Measurements from ENCODE around the gene PAPOLG. TPM values are rescaled to one million over a fixed set of nuclear protein-coding genes. Genes with fewer than 3 reads are reported as not detected.

PAPOLG gene
- total and polyA plus RNA-seq, 2 of the 13 experiments (the other 11 are each of a cell fraction or from before 2014, with no cell fraction given) = 10.1 to 10.4 TPM

DNA sequence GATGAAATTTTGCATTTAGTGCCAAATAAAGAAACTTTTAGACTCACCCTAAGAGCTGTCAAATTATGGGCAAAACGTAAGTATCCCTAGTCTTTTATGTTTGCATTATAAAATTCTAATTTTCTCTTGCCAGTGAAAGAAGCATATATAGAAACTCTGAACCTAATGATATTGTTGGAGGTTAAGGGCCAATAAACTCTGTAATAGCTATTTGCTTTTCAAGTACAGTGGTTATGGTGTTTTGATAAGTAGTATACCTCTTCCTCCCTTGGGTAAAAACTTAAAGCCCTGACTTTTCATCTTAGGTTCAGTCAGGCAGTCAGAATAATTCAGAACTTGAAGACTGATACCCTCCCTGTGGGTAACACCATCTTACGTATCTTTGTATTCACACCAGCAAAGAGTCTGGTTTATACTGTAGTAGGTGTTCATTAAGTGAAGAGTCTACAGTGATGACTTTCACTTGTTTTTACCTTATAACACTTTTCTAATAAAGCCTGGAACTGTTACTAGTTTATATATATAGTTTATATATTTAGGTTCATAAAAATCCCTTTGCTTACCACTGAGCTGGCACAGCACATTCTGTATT is 19.1 kb downstream of the PAPOLG start:
- in situ Hi-C loops (cut with HindIII; ENCODE audit: extremely low pct_ligation_motif_present, low pct_unique_long_range_greater_than_20kb) = no loop called here
- Histone ChIP-seq H3K9ac (ENCODE audit: insufficient read depth, low read depth, low read length) (no peak overlapping the region), H3K79me2 (ENCODE audit: insufficient read depth, low read length) (no peaks in the 10 kb centered on the region), H3K4me2 (ENCODE audit: low read depth, low read length) (no peak overlapping the region), H3K4me1 (ENCODE audit: insufficient read depth, low read length) (0 out of 2 replicates have a peak, but pooled peaks cover 4% of the 10 kb centered on the region), H2AFZ (ENCODE audit: low read length) (no peak overlapping the region), H3K36me3 (replicated peaks in 1 of 2; ENCODE audit: control insufficient read depth in 1 of 2, insufficient read depth in 2 of 2, low read length in 2 of 2) (peaks cover 9 to 80% of the 10 kb centered on the region in 2 experiments), H3K4me3 (replicated peaks in 1 of 3; ENCODE audit: insufficient read depth in 1 of 3, low read depth in 2 of 3, low read length in 3 of 3) (no peak overlapping the region), H3K27me3 (ENCODE audit: control insufficient read depth in 1 of 2, insufficient read depth in 2 of 2, low read length in 2 of 2) (no peaks in the 10 kb centered on the region), H4K20me1 (ENCODE audit: insufficient read depth, low read length) (no peaks in the 10 kb centered on the region), H3K9me3 (ENCODE audit: low read length) (no peaks in the 10 kb centered on the region), H3K27ac (ENCODE audit: extremely low read length, insufficient read depth, low read length) (no peak overlapping the region)
- no peak for FAIRE-seq
- no peak for DNase-seq (ENCODE audit: low spot score)
- no peak for TF ChIP-seq POLR2AphosphoS5 (IDR thresholded peaks at IDR 0.05; ENCODE audit: low read depth, low read length)
- TF ChIP-seq ZNF274 (CRISPR knock-in tag; IDR thresholded peaks at IDR 0.05) = no peak
- no peak for TF ChIP-seq ZNF260 (CRISPR knock-in tag; IDR thresholded peaks at IDR 0.05; ENCODE audit: borderline replicate concordance, low read depth)
- TF ChIP-seq DZIP1 (CRISPR knock-in tag; IDR thresholded peaks at IDR 0.05) = no peak
- no peak for TF ChIP-seq ZBTB7A (CRISPR knock-in tag; IDR thresholded peaks at IDR 0.05)
- TF ChIP-seq, protein P1, sequence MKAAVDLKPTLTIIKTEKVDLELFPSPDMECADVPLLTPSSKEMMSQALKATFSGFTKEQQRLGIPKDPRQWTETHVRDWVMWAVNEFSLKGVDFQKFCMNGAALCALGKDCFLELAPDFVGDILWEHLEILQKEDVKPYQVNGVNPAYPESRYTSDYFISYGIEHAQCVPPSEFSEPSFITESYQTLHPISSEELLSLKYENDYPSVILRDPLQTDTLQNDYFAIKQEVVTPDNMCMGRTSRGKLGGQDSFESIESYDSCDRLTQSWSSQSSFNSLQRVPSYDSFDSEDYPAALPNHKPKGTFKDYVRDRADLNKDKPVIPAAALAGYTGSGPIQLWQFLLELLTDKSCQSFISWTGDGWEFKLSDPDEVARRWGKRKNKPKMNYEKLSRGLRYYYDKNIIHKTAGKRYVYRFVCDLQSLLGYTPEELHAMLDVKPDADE (CRISPR knock-in tag; IDR thresholded peaks at IDR 0.05) = no peak
- TF ChIP-seq KMT2A (CRISPR knock-in tag; IDR thresholded peaks at IDR 0.05) = no peak
- no peak for TF ChIP-seq MYC (CRISPR knock-in tag; IDR thresholded peaks at IDR 0.05; ENCODE audit: borderline replicate concordance)
- no peak for TF ChIP-seq GABPB1 (CRISPR knock-in tag; IDR thresholded peaks at IDR 0.05)
- no peak for TF ChIP-seq SRSF4 (IDR thresholded peaks at IDR 0.05; ENCODE audit: low read depth, low read length, poor library complexity, severe bottlenecking)
- TF ChIP-seq POGK (CRISPR knock-in tag; conservative IDR thresholded peaks at IDR 0.05) = no peak
- no peak for TF ChIP-seq ZMYM2 (CRISPR knock-in tag; IDR thresholded peaks at IDR 0.05)
- TF ChIP-seq ZNF605 (CRISPR knock-in tag; IDR thresholded peaks at IDR 0.05) = no peak
- TF ChIP-seq, protein P2, sequence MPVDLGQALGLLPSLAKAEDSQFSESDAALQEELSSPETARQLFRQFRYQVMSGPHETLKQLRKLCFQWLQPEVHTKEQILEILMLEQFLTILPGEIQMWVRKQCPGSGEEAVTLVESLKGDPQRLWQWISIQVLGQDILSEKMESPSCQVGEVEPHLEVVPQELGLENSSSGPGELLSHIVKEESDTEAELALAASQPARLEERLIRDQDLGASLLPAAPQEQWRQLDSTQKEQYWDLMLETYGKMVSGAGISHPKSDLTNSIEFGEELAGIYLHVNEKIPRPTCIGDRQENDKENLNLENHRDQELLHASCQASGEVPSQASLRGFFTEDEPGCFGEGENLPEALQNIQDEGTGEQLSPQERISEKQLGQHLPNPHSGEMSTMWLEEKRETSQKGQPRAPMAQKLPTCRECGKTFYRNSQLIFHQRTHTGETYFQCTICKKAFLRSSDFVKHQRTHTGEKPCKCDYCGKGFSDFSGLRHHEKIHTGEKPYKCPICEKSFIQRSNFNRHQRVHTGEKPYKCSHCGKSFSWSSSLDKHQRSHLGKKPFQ (CRISPR knock-in tag; IDR thresholded peaks at IDR 0.05; ENCODE audit: insufficient replicate concordance) = no peak
- no peak for ATAC-seq
- WGBS (ENCODE audit: low lambda C conversion rate) = 95% methylated on average over 2 of the region's 2 CpGs
- POLR2A ChIA-PET = no interaction called here
- intact Hi-C loops (cut with micrococcal nuclease; ENCODE audit: unreplicated experiment) = no loop called here
- no TSS peak for BruUV-seq (replicated peaks)
- CTCF ChIA-PET (ENCODE audit: low intra/inter-chr PET ratio, low total read pairs) = no interaction called here

All from HepG2 (cell line).